MCF 10A (cell line): ENCODE results near the gene SWT1. TPM values are rescaled to one million over a fixed set of nuclear protein-coding genes. Genes with fewer than 3 reads are reported as not detected.

Experiments used
- BruUV-seq: library from RNA; stranded (reverse); fragments of 400-500 nt; replicated peaks from 2 replicates; lab custom pipeline; 2021; lab: Mats Ljungman, UMichigan
- CTCF ChIA-PET: fragments of 300-600 bp; sonication (Branson Sonifier 250); formaldehyde crosslinking; extraction: SDS; loops from one replicate; lab custom pipeline; 2021; ENCODE audit warnings: antibody characterized with exemption, inconsistent platforms; lab: Yijun Ruan, JAX
- POLR2A ChIA-PET: fragments of 300-600, 350-650 bp; sonication (Branson Sonifier 250); formaldehyde crosslinking; extraction: SDS; loops from one replicate; lab custom pipeline; 2020; ENCODE audit warnings: antibody characterized with exemption, inconsistent platforms; lab: Yijun Ruan, JAX
- DNase-seq: peaks from one replicate; pipeline ENCODE4 v3.0.0-alpha.2; 2018; ENCODE audit not compliant: unreplicated experiment
- H3K27ac Mint-ChIP-seq: one replicate; pipeline ENCODE4 v1.8.0; 2022; ENCODE audit warnings: mild to moderate bottlenecking, low read depth, mixed read lengths; ENCODE audit not compliant: unreplicated experiment
- H3K27me3 Mint-ChIP-seq: one replicate; pipeline ENCODE4 v1.8.0; 2022; ENCODE audit warnings: mixed read lengths; ENCODE audit not compliant: insufficient read depth, unreplicated experiment
- H3K36me3 Mint-ChIP-seq: one replicate; pipeline ENCODE4 v1.8.0; 2022; ENCODE audit warnings: mild to moderate bottlenecking, moderate library complexity, mixed read lengths; ENCODE audit not compliant: insufficient read depth, unreplicated experiment
- H3K4me1 Mint-ChIP-seq: one replicate; pipeline ENCODE4 v1.8.0; 2022; ENCODE audit warnings: mixed read lengths; ENCODE audit not compliant: insufficient read depth, unreplicated experiment
- H3K4me3 Mint-ChIP-seq: one replicate; pipeline ENCODE4 v1.8.0; 2022; ENCODE audit warnings: mild to moderate bottlenecking, moderate library complexity, mixed read lengths; ENCODE audit not compliant: unreplicated experiment
- H3K9me3 Mint-ChIP-seq: one replicate; pipeline ENCODE4 v1.8.0; 2022; ENCODE audit warnings: mixed read lengths; ENCODE audit not compliant: unreplicated experiment
- intact Hi-C: fragments of 100-400 bp; cut with micrococcal nuclease; formaldehyde crosslinking; loops from 2 replicates; pipeline ENCODE4 v1.14.1; 2022
- total RNA-seq: library from RNA; stranded (reverse); gene quantifications from 2 replicates; pipeline ENCODE4 v1.2.3, GENCODE V29; 2022
- TF ChIP-seq, protein P1 (sequence below): fragments of 200-600 bp; IDR thresholded peaks from one replicate; pipeline ENCODE4 v1.8.0; 2022; ENCODE audit warnings: antibody characterized with exemption, mild to moderate bottlenecking; ENCODE audit not compliant: unreplicated experiment

SWT1 gene
- total RNA-seq, 1 experiment from 2014 or later = 2.1 TPM

DNA sequence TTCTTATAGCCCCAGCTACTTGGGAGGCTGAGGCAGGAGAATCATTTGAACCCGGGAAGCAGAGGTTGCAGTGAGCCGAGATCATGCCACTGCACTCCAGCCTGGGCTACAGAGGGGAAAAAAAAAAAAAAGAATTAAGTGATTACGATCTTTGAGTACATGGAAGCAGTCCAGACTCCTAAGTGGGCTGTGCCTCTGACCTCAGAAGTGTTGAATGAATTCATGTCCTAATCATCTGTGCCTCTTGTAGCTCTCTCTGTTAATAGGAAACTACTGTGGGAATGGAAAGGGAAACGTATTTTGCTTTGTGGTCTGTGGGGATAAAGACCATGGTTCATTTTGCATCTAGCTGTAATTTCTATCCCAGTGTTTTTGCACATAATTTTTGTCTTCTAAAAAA is 168.4 kb downstream of the SWT1 start:
- no TSS peak for BruUV-seq
- Mint-ChIP-seq H3K36me3 (no peaks in the 10 kb centered on the region), H3K4me3 (no peak overlapping the region), H3K27ac (no peak overlapping the region), H3K27me3 (no peaks in the 10 kb centered on the region), H3K4me1 (no peaks in the 10 kb centered on the region), H3K9me3 (peaks cover 9% of the 10 kb centered on the region)
- DNase-seq = no peak
- intact Hi-C loops = no loop called here
- TF ChIP-seq, protein P1, sequence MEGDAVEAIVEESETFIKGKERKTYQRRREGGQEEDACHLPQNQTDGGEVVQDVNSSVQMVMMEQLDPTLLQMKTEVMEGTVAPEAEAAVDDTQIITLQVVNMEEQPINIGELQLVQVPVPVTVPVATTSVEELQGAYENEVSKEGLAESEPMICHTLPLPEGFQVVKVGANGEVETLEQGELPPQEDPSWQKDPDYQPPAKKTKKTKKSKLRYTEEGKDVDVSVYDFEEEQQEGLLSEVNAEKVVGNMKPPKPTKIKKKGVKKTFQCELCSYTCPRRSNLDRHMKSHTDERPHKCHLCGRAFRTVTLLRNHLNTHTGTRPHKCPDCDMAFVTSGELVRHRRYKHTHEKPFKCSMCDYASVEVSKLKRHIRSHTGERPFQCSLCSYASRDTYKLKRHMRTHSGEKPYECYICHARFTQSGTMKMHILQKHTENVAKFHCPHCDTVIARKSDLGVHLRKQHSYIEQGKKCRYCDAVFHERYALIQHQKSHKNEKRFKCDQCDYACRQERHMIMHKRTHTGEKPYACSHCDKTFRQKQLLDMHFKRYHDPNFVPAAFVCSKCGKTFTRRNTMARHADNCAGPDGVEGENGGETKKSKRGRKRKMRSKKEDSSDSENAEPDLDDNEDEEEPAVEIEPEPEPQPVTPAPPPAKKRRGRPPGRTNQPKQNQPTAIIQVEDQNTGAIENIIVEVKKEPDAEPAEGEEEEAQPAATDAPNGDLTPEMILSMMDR = no peak
- ChIA-PET CTCF (interaction anchor here (0.6 to 1.3 kb wide), 4 partner anchors 23 to 270 kb away, joined by 3 to 7 read pairs (median 4); no protein-coding TSS in a partner anchor), POLR2A (interaction anchor here (0.6 kb wide), 3 partner anchors 12 to 495 kb away, joined by 3 read pairs; no protein-coding TSS in a partner anchor)

DNA sequence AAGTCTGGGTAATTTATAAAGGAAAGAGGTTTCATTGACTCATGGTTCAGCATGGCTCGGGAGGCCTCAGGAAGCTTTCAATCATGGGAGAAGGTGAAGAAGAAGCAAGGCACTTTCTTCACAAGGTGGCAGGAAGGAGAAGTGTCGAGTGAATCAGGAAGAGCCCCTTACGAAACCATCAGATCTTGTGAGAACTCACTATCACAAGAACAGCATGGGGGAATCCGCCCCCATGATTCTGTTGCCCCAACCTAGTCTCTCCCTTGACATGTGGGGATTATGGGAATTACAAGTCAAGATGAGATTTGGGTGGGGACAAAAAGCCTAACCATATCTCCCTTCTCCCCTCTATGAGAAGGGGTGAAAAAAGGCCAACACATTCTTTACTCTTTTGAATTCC is 171.3 kb downstream of the SWT1 start:
- Mint-ChIP-seq H3K4me1 (no peaks in the 10 kb centered on the region), H3K27ac (no peak overlapping the region), H3K27me3 (no peaks in the 10 kb centered on the region), H3K9me3 (no peaks in the 10 kb centered on the region), H3K36me3 (no peaks in the 10 kb centered on the region), H3K4me3 (no peak overlapping the region)
- POLR2A ChIA-PET = interaction anchor here (0.8 to 1.7 kb wide), 2 partner anchors 10 to 85 kb away, joined by 3 to 16 read pairs; partner anchors contain the start of gene IVNS1ABP
- CTCF ChIA-PET = interaction anchor here (1.5 kb wide), 1 partner anchor 324 kb away, joined by 4 read pairs; no protein-coding TSS in a partner anchor
- no peak for DNase-seq
- intact Hi-C loops = no loop called here
- TF ChIP-seq, protein P1 = no peak
- BruUV-seq = no TSS peak

GRCh38 chr1:185334182-185334581 is 177.2 kb downstream of the SWT1 start:
- intact Hi-C loops = no loop called here
- POLR2A ChIA-PET = no interaction called here
- DNase-seq = no peak
- H3K27ac Mint-ChIP-seq = no peak overlapping the region
- no peaks in the 10 kb centered on the region for H3K9me3 Mint-ChIP-seq
- H3K4me3 Mint-ChIP-seq = no peak overlapping the region
- TF ChIP-seq, protein P1 = no peak
- no peaks in the 10 kb centered on the region for H3K4me1 Mint-ChIP-seq
- H3K27me3 Mint-ChIP-seq = no peaks in the 10 kb centered on the region
- CTCF ChIA-PET = no interaction called here
- BruUV-seq = no TSS peak
- H3K36me3 Mint-ChIP-seq = no peaks in the 10 kb centered on the region

- TF ChIP-seq, protein P1 = no peak
- BruUV-seq = no TSS peak
- no peaks in the 10 kb centered on the region for H3K27me3 Mint-ChIP-seq
- no peaks in the 10 kb centered on the region for H3K9me3 Mint-ChIP-seq
- ChIA-PET POLR2A (interaction anchor here (0.6 to 2.5 kb wide), 6 partner anchors 12 to 263 kb away, joined by 3 to 10 read pairs (median 4); no protein-coding TSS in a partner anchor), CTCF (interaction anchor here (0.6 to 1.1 kb wide), 3 partner anchors 14 to 332 kb away, joined by 3 to 4 read pairs (median 4); no protein-coding TSS in a partner anchor)
- H3K4me3 Mint-ChIP-seq = no peak overlapping the region
- H3K27ac Mint-ChIP-seq = no peak overlapping the region
- intact Hi-C loops = no loop called here
- DNase-seq = no peak
- H3K36me3 Mint-ChIP-seq = no peaks in the 10 kb centered on the region
- no peaks in the 10 kb centered on the region for H3K4me1 Mint-ChIP-seq
Observed at GRCh38 chr1:185337246-185337645, 180.3 kb downstream of the SWT1 start.
